SK-N-SH (cell line): ENCODE results near the gene SLAMF6.

Source experiments
- CHD2 ChIP-seq: fragments of 150-350 bp; IDR thresholded peaks from 2 replicates; pipeline ENCODE4 v1.6.1; 2018; ENCODE audit warnings: low read length; ENCODE audit not compliant: partially characterized antibody
- EP300 ChIP-seq, 2 experiments: IDR thresholded peaks; 2 replicates each; pipeline versions ENCODE4 v1.4.0 to v1.6.1; 2012; ENCODE audit warnings: borderline replicate concordance in 1 of 2, low read depth in 1 of 2, low read length in 1 of 2
- MEF2A ChIP-seq: IDR thresholded peaks from 2 replicates; pipeline ENCODE4 v1.4.0; 2012; ENCODE audit warnings: low read depth, borderline replicate concordance
- MXI1 ChIP-seq: IDR thresholded peaks from 2 replicates; pipeline ENCODE4 v1.6.1; 2012; ENCODE audit warnings: mild to moderate bottlenecking, low read depth, low read length, improper control_type of control experiment
- NFIC ChIP-seq: IDR thresholded peaks from 2 replicates; pipeline ENCODE4 v1.4.0; 2012; ENCODE audit warnings: borderline replicate concordance
- POLR2AphosphoS5 ChIP-seq: IDR thresholded peaks from 2 replicates; pipeline ENCODE4 v1.6.1; 2012; ENCODE audit warnings: low read depth, low read length
- RAD21 ChIP-seq: IDR thresholded peaks from 2 replicates; pipeline ENCODE4 v1.6.1; 2012; ENCODE audit warnings: mild to moderate bottlenecking, low read length
- RCOR1 ChIP-seq: fragments of 150-350 bp; IDR thresholded peaks from 2 replicates; pipeline ENCODE4 v1.6.1; 2017; ENCODE audit warnings: antibody characterized with exemption, low read length
- RFX5 ChIP-seq: IDR thresholded peaks from 2 replicates; pipeline ENCODE4 v1.6.1; 2012; ENCODE audit warnings: mild to moderate bottlenecking, improper control_type of control experiment, low read length
- RXRA ChIP-seq: IDR thresholded peaks from 2 replicates; pipeline ENCODE4 v1.4.0; 2012; ENCODE audit warnings: low read depth, mild to moderate bottlenecking, borderline replicate concordance
- TAF1 ChIP-seq: IDR thresholded peaks from 2 replicates; pipeline ENCODE4 v1.6.1; 2012; ENCODE audit warnings: low read depth, mild to moderate bottlenecking, low read length, moderate library complexity, borderline replicate concordance
- YY1 ChIP-seq: IDR thresholded peaks from 2 replicates; pipeline ENCODE4 v1.4.0; 2012; ENCODE audit warnings: low read depth, mild to moderate bottlenecking
- TF ChIP-seq, protein P1 (sequence below): fragments of 200-600 bp; sonication (generic); IDR thresholded peaks from 2 replicates; pipeline ENCODE4 v1.6.1; 2017; ENCODE audit warnings: antibody characterized with exemption, mild to moderate bottlenecking, moderate library complexity
- TF ChIP-seq, protein P2 (sequence below): IDR thresholded peaks from 2 replicates; pipeline ENCODE4; 2012

DNA sequence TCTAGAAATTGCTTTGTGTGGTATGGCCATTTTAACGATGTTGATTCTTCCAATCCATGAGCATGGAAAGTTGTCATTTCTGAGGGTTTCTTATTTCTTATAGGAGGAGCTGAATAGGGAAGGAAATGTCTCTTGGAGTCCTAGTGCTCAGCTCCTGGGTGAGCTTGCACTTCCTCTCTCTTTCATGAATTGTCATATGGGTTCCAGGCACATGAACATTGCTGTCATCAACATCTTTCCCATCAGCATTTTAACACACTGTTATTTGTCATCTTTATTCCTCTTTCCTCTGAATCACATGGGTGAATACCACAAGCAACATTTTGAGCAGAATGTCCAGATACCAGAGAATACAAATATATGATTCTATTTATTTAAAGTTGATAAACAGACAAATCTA lies 23.4 kb downstream of the SLAMF6 start:
- TF ChIP-seq, protein P1, sequence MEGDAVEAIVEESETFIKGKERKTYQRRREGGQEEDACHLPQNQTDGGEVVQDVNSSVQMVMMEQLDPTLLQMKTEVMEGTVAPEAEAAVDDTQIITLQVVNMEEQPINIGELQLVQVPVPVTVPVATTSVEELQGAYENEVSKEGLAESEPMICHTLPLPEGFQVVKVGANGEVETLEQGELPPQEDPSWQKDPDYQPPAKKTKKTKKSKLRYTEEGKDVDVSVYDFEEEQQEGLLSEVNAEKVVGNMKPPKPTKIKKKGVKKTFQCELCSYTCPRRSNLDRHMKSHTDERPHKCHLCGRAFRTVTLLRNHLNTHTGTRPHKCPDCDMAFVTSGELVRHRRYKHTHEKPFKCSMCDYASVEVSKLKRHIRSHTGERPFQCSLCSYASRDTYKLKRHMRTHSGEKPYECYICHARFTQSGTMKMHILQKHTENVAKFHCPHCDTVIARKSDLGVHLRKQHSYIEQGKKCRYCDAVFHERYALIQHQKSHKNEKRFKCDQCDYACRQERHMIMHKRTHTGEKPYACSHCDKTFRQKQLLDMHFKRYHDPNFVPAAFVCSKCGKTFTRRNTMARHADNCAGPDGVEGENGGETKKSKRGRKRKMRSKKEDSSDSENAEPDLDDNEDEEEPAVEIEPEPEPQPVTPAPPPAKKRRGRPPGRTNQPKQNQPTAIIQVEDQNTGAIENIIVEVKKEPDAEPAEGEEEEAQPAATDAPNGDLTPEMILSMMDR: no peak
- TF ChIP-seq, protein P2, sequence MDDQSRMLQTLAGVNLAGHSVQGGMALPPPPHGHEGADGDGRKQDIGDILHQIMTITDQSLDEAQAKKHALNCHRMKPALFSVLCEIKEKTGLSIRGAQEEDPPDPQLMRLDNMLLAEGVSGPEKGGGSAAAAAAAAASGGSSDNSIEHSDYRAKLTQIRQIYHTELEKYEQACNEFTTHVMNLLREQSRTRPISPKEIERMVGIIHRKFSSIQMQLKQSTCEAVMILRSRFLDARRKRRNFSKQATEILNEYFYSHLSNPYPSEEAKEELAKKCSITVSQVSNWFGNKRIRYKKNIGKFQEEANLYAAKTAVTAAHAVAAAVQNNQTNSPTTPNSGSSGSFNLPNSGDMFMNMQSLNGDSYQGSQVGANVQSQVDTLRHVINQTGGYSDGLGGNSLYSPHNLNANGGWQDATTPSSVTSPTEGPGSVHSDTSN: no peak
- TF ChIP-seq NFIC: no peak
- no peak for TF ChIP-seq RAD21
- TF ChIP-seq CHD2: no peak
- no peak for TF ChIP-seq RXRA
- TF ChIP-seq MEF2A: no peak
- TF ChIP-seq POLR2AphosphoS5: no peak
- TF ChIP-seq RFX5: no peak
- TF ChIP-seq RCOR1: no peak
- TF ChIP-seq YY1: no peak
- no peak for TF ChIP-seq MXI1
- no peak for TF ChIP-seq TAF1
- TF ChIP-seq EP300 (IDR thresholded peaks at IDR 0.05; ENCODE audit: borderline replicate concordance in 1 of 2, low read depth in 1 of 2, low read length in 1 of 2): no peak
